Stimulated activated naive CD4-positive, alpha-beta T cell (primary cell): ENCODE measurements around the gene TRIM61.
"Not testable (repeated sequence)": the region's sequence is repeated elsewhere in the genome, so short reads cannot be mapped to it uniquely, and the experiment has no call there.

Experiments used
- DNase-seq, 6 experiments: peaks; one replicate each; lab custom pipeline; 2025; lab: John Stamatoyannopoulos, UW

Gene TRIM61

GRCh38 chr4:164977243-164978164 is at the start of gene TRIM61:
TSS of gene TRIM61 (minus strand) at chr4:164977657. CDS start at chr4:164970002, 7,655 bp downstream.
- peak in 5 of 6 experiments; percentile 1 to 34 (median 17) for DNase-seq

- DNase-seq: not testable (repeated sequence)
Observed at GRCh38 chr4:165025782-165026181, 48.3 kb upstream of the TRIM61 start.

- DNase-seq: not testable (repeated sequence)
Observed at GRCh38 chr4:165019995-165020394, 42.5 kb upstream of the TRIM61 start.

GRCh38 chr4:165016971-165017370 is 39.5 kb upstream of the TRIM61 start:
- no peak for DNase-seq

- DNase-seq: no peak
Observed at GRCh38 chr4:165013691-165014090, 36.2 kb upstream of the TRIM61 start.

DNA sequence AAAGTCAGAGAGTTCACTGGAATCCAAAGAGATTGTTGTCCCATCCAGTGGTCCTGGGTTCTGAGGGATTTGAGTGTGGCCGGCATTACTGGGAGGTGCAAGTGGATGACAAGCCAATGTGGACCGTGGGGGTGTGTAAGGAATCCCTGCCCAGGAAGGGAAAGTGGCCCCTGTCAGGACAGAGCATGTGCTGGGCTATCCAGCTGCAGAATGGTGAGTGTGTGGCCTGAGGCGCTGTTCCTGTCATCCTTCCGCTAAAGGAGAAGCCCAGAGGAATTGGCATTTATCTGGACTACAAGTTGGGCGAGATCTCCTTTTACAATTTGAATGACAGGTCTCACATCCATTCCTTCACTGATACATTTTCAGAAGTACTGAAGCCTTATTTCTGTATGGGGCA is 33.9 kb upstream of the TRIM61 start:
- no peak for DNase-seq

- no peak for DNase-seq
Observed at GRCh38 chr4:165010991-165011390, 33.5 kb upstream of the TRIM61 start.

GRCh38 chr4:165010487-165010886 is 33.0 kb upstream of the TRIM61 start:
- no peak for DNase-seq

- no peak for DNase-seq
Observed at GRCh38 chr4:165009493-165010227, 32.2 kb upstream of the TRIM61 start.

GRCh38 chr4:165006886-165007285 is 29.4 kb upstream of the TRIM61 start:
- DNase-seq: no peak

- no peak for DNase-seq
Observed at GRCh38 chr4:165006456-165006855, 29.0 kb upstream of the TRIM61 start.

GRCh38 chr4:165005352-165005925 is 28.0 kb upstream of the TRIM61 start:
- DNase-seq: no peak

DNA sequence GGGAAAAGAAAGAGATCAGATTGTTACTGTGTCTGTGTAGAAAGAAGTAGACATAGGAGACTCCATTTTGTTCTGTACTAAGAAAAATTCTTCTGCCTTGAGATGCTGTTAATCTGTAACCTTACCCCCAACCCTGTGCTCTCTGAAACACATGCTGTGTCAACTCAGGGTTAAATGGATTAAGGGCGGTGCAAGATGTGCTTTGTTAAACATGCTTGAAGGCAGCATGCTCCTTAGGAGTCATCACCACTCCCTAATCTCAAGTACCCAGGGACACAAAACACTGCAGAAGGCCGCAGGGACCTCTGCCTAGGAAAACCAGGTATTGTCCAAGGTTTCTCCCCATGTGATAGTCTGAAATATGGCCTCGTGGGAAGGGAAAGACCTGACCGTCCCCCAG is 24.5 kb upstream of the TRIM61 start:
- not testable (repeated sequence) for DNase-seq

DNA sequence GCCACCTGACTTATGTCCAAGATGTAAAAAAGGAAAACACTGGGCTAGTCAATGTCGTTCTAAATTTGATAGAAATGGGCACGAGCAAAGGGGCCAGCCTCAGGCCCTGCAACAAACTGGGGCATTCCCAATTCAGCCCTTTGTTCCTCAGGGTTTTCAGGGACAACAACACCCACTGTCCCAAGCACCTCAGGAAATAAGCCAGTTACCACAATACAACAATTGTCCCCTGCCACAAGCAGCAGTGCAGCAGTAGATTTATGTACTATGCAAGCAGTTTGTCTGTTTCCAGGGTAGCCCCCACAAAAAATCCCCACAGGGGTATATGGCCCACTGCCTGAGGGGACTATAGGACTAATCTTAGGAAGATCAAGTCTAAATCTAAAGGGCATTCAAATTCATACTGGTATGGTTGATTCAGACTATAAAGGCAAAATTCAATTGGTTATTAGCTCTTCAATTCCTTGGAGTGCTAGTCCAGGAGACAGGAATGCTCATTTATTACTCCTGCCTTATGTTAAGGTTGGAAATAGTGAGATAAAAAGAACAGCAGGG is 21.1 kb upstream of the TRIM61 start:
- not testable (repeated sequence) for DNase-seq

DNA sequence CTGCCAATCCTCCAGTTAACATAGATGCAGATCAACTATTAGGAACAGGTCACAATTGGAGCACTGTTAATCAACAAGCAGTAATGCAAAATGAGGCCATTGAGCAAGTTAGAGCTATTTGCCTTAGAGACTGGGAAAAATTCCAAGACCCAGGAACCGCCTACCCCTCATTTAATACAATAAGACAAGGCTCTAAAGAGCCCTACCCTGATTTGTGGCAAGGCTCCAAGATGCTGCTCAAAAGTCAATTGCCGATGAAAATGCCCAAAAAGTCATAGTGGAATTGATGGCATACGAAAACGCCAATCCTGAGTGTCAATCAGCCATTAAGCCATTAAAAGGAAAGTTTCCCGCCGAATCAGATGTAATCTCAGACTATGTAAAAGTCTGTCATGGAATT is 20.5 kb upstream of the TRIM61 start:
- DNase-seq: no peak

- DNase-seq: no peak
Observed at GRCh38 chr4:164997324-164997723, 19.9 kb upstream of the TRIM61 start.

- not testable (repeated sequence) for DNase-seq
Observed at GRCh38 chr4:164996123-164996522, 18.7 kb upstream of the TRIM61 start.

- not testable (repeated sequence) for DNase-seq
Observed at GRCh38 chr4:164990786-164991185, 13.3 kb upstream of the TRIM61 start.

DNA sequence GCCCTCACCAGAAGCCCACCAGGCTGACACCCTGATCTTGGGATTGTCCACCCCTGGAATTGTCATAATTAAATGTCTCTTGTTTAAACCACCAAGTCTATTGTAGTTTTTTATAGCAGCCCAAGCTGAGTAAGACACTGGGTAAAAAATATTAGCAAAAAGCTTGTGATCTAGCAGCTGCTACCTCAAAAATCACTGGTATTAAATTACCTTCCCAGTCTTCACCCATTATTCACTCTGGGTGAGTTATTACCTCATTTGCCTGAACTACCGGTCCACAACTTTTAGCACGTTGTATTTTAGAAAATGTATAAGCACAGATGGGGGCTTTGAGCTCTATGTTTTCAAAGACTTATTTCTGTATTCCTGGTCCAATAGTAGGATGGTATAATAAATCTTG is 12.0 kb upstream of the TRIM61 start:
- DNase-seq: no peak

DNA sequence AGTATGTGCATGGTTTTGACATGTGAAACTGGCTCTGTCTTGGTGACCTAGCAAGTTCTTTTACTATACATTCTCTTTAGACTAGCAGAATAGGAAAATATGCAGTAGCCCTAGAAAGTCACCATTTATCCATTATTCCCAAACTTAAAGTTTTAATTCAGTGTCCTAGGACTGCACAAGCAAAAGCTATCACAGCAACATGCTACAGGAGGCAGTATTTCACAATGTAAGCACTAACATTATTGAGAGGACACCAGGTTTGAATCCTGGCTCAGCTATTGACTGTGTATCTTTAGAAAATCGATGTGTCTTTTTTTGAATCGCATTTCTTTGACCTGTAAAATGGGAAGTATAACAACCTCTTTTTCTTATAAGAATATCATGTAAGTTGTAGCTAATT is 5.5 kb downstream of the TRIM61 start:
- not testable (repeated sequence) for DNase-seq

DNA sequence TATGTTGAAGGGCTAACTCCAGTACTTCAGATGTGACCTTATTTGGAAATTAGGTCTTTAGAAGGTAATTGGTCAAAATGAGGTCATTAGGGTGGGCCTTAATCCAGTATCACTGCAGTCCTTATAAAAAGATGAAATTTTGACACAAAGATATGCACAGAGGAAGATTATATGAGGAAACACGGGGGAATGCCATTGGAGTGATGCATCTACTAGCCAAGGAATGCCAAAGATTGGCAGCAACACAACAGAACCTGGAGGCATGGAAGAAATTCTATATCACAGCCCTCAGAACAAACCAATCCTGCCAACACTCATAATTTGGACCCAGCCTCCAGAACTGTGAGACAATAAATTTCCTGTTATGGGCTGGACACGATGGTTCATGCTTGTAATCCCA is 17.6 kb downstream of the TRIM61 start:
- no peak for DNase-seq

GRCh38 chr4:164959421-164959820 is 18.0 kb downstream of the TRIM61 start:
- DNase-seq: not testable (repeated sequence)
